Muscle layer of colon (tissue), 2 donors: Measurements from ENCODE around the gene TTC9.
"Not testable (repeated sequence)": the region's sequence is repeated elsewhere in the genome, so short reads cannot be mapped to it uniquely, and the experiment has no call there.

Experiments used
- H3K27ac ChIP-seq: one replicate; pipeline ENCODE4 v1.7.0; 2013; ENCODE audit warnings: low read depth, mild to moderate bottlenecking, low read length, moderate library complexity
- H3K27me3 ChIP-seq, 2 donors: one replicate each; pipeline ENCODE4 v1.7.0; 2013; ENCODE audit warnings: low read length in 2 of 2, mild to moderate bottlenecking in 2 of 2; ENCODE audit not compliant: insufficient read depth in 2 of 2, control insufficient read depth in 1 of 2
- H3K36me3 ChIP-seq: one replicate; pipeline ENCODE4 v1.7.0; 2013; ENCODE audit warnings: mild to moderate bottlenecking, low read length; ENCODE audit not compliant: insufficient read depth
- H3K4me1 ChIP-seq: one replicate; pipeline ENCODE4 v1.7.0; 2013; ENCODE audit warnings: mild to moderate bottlenecking, low read length; ENCODE audit not compliant: insufficient read depth
- H3K4me3 ChIP-seq, 2 donors: one replicate each; pipeline ENCODE4 v1.7.0; 2013; ENCODE audit warnings: low read length in 2 of 2, low read depth in 1 of 2, mild to moderate bottlenecking in 1 of 2, moderate library complexity in 1 of 2
- H3K9ac ChIP-seq: one replicate; pipeline ENCODE4 v1.7.0; 2013; ENCODE audit warnings: low read length
- H3K9me3 ChIP-seq: one replicate; pipeline ENCODE4 v1.7.0; 2013; ENCODE audit warnings: mild to moderate bottlenecking, low read length
- donor health status: abdominal sarcoma.
- donor health status: Adenocarcinoma of cecum.

TTC9 gene

DNA sequence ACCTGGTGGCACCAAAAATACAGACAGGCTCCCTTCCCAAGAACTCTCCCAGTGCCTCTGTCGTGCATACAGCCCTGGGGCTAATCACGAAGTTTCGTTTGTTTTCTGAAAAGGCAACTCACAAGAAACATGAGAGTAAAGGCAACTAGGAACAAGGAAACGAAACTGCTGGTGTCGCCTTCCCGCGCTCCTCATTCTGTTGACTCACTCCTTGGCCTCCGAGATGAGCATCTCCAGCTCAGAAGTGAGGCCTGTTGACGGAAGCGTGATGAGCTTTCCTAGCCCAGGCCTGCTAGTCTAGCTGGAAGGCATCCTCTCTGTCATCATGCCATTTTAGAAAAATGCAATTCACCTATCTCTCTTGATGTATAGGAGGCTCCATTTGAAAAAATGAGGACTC lies 50.5 kb downstream of the TTC9 start:
- Histone ChIP-seq H3K27ac (no peak overlapping the region), H3K27me3 (no peaks in the 10 kb centered on the region), H3K9me3 (no peaks in the 10 kb centered on the region), H3K4me1 (no peaks in the 10 kb centered on the region), H3K9ac (no peak overlapping the region), H3K4me3 (no peak overlapping the region), H3K36me3 (no peaks in the 10 kb centered on the region)

- no peaks in the 10 kb centered on the region for H3K9me3 ChIP-seq
- H3K27me3 ChIP-seq, result no peaks in the 10 kb centered on the region
- no peaks in the 10 kb centered on the region for H3K36me3 ChIP-seq
- H3K9ac ChIP-seq, result no peak overlapping the region
- no peak overlapping the region for H3K27ac ChIP-seq
- H3K4me1 ChIP-seq, result no peaks in the 10 kb centered on the region
- H3K4me3 ChIP-seq, result no peak overlapping the region
These were observed 54.3 kb downstream of the TTC9 start for GRCh38 chr14:70696026-70696425.

GRCh38 chr14:70697701-70698100 lies 56.0 kb downstream of the TTC9 start:
- H3K9me3 ChIP-seq, result no peaks in the 10 kb centered on the region
- H3K27me3 ChIP-seq, result no peaks in the 10 kb centered on the region
- H3K36me3 ChIP-seq, result no peaks in the 10 kb centered on the region
- H3K4me3 ChIP-seq, result no peak overlapping the region
- H3K9ac ChIP-seq, result no peak overlapping the region
- no peaks in the 10 kb centered on the region for H3K4me1 ChIP-seq
- H3K27ac ChIP-seq, result no peak overlapping the region

DNA sequence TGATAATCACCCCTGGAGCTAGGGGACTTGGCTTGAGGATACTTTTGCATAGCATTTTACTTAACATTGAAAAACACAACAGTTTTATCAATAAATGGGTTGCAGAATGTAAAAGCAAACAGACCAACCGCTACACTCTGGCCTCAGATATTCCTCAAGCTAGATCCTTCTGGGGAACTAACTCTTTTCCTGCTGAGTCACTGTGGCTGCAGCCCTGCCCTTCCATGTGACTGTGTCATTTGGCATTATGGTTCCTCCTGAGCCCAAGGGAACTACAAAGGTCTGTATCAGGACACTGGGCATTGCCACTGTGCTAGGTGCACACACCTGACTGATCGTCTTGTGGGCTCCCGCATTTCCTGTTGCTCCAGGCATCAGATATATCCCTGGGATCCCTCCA lies 56.6 kb downstream of the TTC9 start:
- Histone ChIP-seq H3K4me1 (no peaks in the 10 kb centered on the region), H3K27ac (no peak overlapping the region), H3K4me3 (no peak overlapping the region), H3K9ac (no peak overlapping the region), H3K27me3 (no peaks in the 10 kb centered on the region), H3K9me3 (no peaks in the 10 kb centered on the region), H3K36me3 (no peaks in the 10 kb centered on the region)

DNA sequence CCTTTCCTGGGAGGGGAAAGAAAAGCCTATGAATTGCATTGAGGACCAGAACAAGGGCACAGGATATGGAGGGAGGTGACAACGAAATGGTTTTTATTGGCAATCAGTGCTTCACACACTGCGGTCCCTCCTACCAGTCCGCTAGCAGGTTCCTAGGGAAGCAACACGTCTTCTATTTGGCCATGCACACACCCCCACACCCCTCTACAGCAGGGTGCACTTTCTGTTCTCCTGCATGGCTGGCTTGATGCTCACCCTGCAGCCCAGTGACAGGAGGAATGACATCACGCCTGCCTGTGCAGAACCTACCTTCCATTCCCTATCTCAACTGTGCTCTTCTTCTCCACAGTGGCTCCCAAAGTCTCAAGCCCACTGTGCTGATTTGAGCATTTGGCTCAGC lies 57.9 kb downstream of the TTC9 start:
- no peaks in the 10 kb centered on the region for H3K4me1 ChIP-seq
- no peaks in the 10 kb centered on the region for H3K9me3 ChIP-seq
- H3K27me3 ChIP-seq, result no peaks in the 10 kb centered on the region
- H3K9ac ChIP-seq, result no peak overlapping the region
- no peaks in the 10 kb centered on the region for H3K36me3 ChIP-seq
- no peak overlapping the region for H3K27ac ChIP-seq
- H3K4me3 ChIP-seq, result no peak overlapping the region

DNA sequence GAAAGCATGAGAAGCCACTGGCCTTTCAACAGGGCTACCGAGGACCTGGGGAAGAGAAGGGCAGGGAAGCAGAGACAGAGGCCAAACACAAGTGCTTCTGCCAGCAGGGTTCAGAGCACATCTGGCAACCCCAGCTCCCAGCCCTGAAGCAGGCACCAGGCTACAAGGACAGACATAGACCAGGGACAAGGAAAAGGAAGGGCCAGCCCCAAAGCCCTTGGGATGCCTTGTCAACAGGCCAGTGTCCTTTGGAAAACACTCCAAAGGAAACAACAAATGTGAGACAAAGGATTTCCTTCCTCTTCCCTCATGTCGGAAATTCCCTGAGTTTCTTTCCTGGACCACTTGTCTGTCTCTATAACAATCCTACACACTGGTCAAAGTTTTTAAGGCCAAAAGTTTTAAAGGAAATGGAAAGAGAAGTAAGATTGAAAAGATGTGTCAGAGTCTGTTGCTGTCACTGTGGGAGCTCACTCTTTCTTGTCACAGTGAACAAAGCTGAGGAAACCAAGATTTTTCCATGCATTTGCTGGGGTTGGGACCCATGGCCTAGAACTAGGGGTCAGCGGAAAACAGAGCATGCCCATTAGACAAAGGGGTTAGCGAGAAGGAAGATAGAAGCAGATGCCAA lies 59.4 kb downstream of the TTC9 start:
- no peaks in the 10 kb centered on the region for H3K4me1 ChIP-seq
- H3K9me3 ChIP-seq, result no peaks in the 10 kb centered on the region
- H3K27me3 ChIP-seq, result no peaks in the 10 kb centered on the region
- no peak overlapping the region for H3K4me3 ChIP-seq
- H3K27ac ChIP-seq, result no peak overlapping the region
- no peak overlapping the region for H3K9ac ChIP-seq
- no peaks in the 10 kb centered on the region for H3K36me3 ChIP-seq

GRCh38 chr14:70701610-70702009 lies 59.9 kb downstream of the TTC9 start:
- no peak overlapping the region for H3K9ac ChIP-seq
- H3K9me3 ChIP-seq, result no peaks in the 10 kb centered on the region
- no peak overlapping the region for H3K4me3 ChIP-seq
- H3K36me3 ChIP-seq, result no peaks in the 10 kb centered on the region
- H3K27ac ChIP-seq, result no peak overlapping the region
- H3K27me3 ChIP-seq, result no peaks in the 10 kb centered on the region
- no peaks in the 10 kb centered on the region for H3K4me1 ChIP-seq

GRCh38 chr14:70702161-70702560 lies 60.4 kb downstream of the TTC9 start:
- H3K4me1 ChIP-seq, result no peaks in the 10 kb centered on the region
- no peaks in the 10 kb centered on the region for H3K9me3 ChIP-seq
- H3K9ac ChIP-seq, result no peak overlapping the region
- no peaks in the 10 kb centered on the region for H3K36me3 ChIP-seq
- no peaks in the 10 kb centered on the region for H3K27me3 ChIP-seq
- H3K4me3 ChIP-seq, result no peak overlapping the region
- no peak overlapping the region for H3K27ac ChIP-seq

- not testable (repeated sequence) for H3K9ac ChIP-seq, H3K27ac ChIP-seq, H3K27me3 ChIP-seq
These were observed 62.0 kb downstream of the TTC9 start for GRCh38 chr14:70703621-70704168.

GRCh38 chr14:70704960-70705359 lies 63.2 kb downstream of the TTC9 start:
- H3K27ac ChIP-seq, result no peak overlapping the region
- no peaks in the 10 kb centered on the region for H3K9me3 ChIP-seq
- H3K9ac ChIP-seq, result no peak overlapping the region
- no peak overlapping the region for H3K4me3 ChIP-seq
- no peaks in the 10 kb centered on the region for H3K27me3 ChIP-seq
- no peaks in the 10 kb centered on the region for H3K4me1 ChIP-seq
- H3K36me3 ChIP-seq, result no peaks in the 10 kb centered on the region

More at GRCh38 chr14:70703621-70704168, 62.0 kb downstream of the TTC9 start:
- H3K4me1 ChIP-seq, H3K9me3 ChIP-seq, H3K36me3 ChIP-seq, H3K4me3 ChIP-seq: not testable (repeated sequence)

DNA sequence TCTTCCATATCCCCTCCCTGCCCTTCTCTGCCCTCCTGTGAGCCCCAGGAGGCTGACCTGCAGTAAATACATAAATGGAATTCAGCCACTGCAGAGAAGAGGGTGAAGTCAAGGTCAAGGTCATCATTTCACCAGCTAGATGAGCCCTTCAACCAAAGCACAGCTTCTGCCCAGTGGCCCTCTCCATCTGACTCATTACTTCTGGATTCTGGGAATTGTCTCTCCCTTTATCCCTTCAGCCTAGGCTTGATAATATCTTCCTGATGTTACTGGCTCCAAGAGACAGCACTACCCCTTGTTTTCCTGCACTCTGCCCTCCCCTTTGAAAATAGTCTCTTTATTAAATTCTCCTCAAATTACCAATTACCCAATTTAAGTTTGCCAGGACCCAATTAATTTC lies 64.5 kb downstream of the TTC9 start:
- Histone ChIP-seq H3K9me3 (no peaks in the 10 kb centered on the region), H3K27me3 (no peaks in the 10 kb centered on the region), H3K27ac (no peak overlapping the region), H3K4me3 (no peak overlapping the region), H3K9ac (no peak overlapping the region), H3K4me1 (no peaks in the 10 kb centered on the region), H3K36me3 (no peaks in the 10 kb centered on the region)
